HT1080 (cell line): ENCODE results near the gene TRIM69. TPM values are rescaled to one million over a fixed set of nuclear protein-coding genes. Genes with fewer than 3 reads are reported as not detected.
"Not testable (repeated sequence)": the region's sequence is repeated elsewhere in the genome, so short reads cannot be mapped to it uniquely, and the experiment has no call there.

ENCODE experiments used
- DNase-seq: peaks from one replicate; pipeline ENCODE4 v3.0.0-alpha.2; 2015; ENCODE audit warnings: low read depth
- total RNA-seq: library from RNA; depleted of rRNA; stranded (reverse); fragments of >200 nt; shearing (Covaris generic); gene quantifications from 2 replicates; pipeline ENCODE4 v1.2.3, GENCODE V29; 2014

The TRIM69 gene
- total RNA-seq, 1 experiment from 2014 or later = 7.1 TPM

DNA sequence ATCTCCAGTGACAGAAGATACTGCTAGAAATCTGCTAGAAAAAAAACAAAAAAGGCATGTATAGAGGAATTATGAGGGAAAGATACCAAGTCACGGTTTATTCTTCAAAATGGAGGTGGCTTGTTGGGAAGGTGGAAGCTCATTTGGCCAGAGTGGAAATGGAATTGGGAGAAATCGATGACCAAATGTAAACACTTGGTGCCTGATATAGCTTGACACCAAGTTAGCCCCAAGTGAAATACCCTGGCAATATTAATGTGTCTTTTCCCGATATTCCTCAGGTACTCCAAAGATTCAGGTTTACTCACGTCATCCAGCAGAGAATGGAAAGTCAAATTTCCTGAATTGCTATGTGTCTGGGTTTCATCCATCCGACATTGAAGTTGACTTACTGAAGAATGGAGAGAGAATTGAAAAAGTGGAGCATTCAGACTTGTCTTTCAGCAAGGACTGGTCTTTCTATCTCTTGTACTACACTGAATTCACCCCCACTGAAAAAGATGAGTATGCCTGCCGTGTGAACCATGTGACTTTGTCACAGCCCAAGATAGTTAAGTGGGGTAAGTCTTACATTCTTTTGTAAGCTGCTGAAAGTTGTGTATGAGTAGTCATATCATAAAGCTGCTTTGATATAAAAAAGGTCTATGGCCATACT is 21.1 kb upstream of the TRIM69 start:
- no peak for DNase-seq

- no peak for DNase-seq
These were observed 20.5 kb upstream of the TRIM69 start for GRCh38 chr15:44715797-44716334.

DNA sequence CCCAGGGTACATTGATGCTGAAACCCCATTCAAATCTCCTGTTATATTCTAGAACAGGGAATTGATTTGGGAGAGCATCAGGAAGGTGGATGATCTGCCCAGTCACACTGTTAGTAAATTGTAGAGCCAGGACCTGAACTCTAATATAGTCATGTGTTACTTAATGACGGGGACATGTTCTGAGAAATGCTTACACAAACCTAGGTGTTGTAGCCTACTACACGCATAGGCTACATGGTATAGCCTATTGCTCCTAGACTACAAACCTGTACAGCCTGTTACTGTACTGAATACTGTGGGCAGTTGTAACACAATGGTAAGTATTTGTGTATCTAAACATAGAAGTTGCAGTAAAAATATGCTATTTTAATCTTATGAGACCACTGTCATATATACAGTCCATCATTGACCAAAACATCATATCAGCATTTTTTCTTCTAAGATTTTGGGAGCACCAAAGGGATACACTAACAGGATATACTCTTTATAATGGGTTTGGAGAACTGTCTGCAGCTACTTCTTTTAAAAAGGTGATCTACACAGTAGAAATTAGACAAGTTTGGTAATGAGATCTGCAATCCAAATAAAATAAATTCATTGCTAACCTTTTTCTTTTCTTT is 19.2 kb upstream of the TRIM69 start:
- no peak for DNase-seq

DNA sequence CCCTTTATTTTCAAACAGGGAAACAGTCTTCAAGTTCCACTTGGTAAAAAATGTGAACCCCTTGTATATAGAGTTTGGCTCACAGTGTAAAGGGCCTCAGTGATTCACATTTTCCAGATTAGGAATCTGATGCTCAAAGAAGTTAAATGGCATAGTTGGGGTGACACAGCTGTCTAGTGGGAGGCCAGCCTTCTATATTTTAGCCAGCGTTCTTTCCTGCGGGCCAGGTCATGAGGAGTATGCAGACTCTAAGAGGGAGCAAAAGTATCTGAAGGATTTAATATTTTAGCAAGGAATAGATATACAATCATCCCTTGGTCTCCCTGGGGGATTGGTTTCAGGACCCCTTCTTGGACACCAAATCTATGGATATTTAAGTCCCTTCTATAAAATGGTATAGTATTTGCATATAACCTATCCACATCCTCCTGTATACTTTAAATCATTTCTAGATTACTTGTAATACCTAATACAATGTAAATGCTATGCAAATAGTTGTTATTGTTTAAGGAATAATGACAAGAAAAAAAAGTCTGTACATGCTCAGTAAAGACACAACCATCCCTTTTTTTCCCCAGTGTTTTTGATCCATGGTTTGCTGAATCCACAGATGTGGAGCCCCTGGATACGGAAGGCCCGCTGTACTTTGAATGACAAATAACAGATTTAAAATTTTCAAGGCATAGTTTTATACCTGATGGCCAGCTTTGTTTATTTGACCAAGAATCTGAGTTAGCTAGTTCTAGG is 18.0 kb upstream of the TRIM69 start:
- no peak for DNase-seq

DNA sequence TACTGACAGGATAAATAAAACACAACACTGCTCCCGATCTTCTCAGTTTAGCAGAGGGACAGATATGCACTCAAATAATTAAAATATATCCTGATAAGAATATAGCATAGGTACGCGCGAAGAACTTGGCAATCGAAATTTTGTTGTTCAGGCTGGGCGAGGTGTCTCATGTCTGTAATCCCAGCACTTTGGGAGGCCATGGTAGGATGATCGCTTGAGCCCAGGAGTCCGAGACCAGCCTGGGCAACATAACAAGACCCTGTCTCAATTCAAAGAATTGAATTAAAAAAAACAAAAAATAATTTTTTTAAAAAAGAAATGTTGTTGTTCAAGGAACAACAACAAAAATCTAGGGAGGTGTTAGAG is 17.4 kb upstream of the TRIM69 start:
- no peak for DNase-seq

- peak; percentile 8 for DNase-seq
These were observed 16.9 kb upstream of the TRIM69 start for GRCh38 chr15:44719293-44719999.

DNA sequence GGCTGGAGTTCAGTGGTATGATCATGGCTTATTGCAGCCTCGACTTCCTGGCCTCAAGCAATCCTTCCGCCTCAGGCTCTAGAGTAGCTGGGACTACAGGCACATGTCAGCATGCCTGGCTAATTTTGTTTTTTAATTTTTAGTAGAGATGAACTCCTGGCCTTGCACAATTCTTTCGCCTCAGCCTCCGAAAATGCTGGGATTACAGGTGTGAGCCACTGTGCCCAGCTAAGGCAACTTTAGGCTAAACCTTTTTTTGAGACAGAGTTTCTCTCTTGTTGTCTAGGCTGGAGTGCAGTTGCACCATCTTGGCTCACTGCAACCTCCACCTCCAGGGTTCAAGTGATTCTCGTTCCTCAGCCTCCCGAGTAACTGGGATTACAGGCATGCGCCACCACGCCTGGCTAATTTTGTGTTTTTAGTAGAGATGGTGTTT is 16.3 kb upstream of the TRIM69 start:
- DNase-seq = not testable (repeated sequence)

DNA sequence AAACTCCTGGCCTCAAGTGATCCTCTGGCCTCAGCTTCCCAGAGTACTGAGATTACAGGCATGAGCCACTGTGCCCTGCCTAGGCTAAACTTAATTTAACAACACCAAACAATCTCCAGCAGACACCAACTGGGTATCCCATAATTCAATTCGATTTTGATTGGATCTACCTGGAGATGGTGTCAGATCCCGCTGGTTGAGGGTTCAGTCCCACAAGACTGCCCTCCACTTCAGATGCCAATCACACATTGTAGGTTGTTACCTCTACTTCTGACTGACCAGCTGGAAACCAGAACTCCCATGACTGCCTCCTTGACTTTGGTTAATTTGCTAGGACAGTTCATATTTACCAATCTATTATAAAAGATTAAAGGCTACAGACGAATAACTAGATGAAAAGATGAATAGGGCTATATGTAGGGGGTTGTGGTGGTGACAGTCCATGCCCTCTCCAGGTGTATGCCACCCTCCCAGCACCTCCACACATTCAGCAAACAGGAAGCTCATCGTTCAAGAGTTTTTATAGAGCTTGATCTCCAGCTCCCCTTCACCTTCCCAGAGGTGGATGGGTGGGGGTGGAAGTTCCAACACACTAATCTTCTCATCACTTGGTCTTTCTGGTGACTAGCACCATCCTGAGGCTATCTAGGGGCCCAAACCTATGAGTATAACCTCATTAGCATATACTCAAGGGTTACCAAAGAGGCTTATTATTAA is 15.7 kb upstream of the TRIM69 start:
- no peak for DNase-seq

DNA sequence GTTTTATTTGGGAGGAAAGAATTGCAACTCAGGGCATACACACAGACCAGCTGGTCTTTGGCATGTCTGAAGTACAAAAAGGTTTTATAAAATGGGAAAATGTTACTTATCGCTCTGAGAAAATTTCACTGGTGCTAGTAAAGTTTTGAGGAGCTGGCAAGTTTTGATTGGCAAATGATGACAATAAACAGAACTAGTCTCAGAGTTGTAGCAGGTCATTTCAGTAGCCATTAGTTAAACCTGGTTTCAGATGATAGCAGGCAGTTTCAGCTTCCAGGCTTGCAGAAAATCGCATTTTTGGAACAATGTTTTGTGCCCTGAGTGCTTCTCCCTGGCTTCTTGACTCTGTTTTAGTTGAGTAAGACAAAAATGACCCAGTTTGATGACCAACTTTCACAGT is 14.3 kb upstream of the TRIM69 start:
- DNase-seq = no peak

DNA sequence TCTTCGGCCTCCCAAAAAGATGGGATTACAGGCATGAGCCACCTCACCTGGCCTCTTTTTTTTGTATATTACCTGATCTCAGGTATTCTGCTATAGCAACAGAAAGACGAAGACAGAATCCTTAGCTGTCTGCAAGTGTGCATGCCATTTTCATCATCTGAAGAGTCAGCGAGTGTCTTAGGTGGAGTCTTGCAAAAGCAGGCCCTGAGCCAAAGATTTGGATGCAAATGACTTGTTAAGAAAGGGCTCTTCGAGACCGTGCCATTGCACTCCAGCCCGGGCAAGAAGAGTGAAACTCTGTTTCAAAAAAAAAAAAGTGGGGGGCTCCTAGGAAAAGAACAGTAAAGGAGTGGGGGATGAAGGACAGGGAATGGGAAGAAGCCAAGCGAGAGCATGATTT is 10.2 kb upstream of the TRIM69 start:
- DNase-seq = no peak

GRCh38 chr15:44726568-44727484 is 9.5 kb upstream of the TRIM69 start:
- DNase-seq = peak; percentile 96

DNA sequence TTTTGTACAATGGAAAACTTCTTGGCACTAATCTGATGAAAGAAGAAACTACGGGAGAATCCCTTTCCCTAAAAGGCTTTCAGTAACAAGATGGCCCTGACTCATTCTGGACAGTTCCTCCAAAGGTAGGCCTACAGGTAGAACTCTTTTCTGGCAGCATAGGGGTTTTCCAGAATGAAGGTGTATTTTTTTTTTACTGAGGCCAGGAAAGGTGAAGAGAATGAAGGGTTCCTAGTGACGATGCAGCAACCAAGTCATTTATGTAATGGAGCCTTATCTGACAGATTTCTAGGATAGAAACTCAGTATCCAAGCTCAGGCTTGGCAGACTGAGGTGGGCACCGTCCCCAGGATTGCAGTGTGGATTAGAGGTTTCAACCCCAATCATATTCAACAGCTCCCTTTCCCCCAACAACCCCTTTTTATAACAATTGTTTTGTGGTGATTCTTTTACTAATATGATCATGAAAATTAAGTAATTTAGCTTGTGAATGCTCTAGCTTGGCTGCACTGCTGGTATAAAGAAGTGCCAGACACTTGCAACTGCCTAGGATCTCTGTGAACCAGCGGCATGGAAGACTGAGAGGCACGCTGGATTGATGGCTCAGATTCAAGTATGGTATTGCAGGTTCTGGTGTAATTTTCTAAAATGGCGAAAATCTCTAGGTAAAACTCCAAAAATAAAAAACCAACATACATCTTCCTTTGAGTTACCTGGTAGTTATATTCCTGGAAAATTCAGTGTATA is 8.7 kb upstream of the TRIM69 start:
- DNase-seq = no peak

GRCh38 chr15:44728232-44728575 is 8.1 kb upstream of the TRIM69 start:
- DNase-seq = not testable (repeated sequence)

- peak; percentile 99 for DNase-seq
These were observed 7.5 kb upstream of the TRIM69 start for GRCh38 chr15:44728576-44729407.

- DNase-seq = no peak
These were observed 6.8 kb upstream of the TRIM69 start for GRCh38 chr15:44729408-44730127.

DNA sequence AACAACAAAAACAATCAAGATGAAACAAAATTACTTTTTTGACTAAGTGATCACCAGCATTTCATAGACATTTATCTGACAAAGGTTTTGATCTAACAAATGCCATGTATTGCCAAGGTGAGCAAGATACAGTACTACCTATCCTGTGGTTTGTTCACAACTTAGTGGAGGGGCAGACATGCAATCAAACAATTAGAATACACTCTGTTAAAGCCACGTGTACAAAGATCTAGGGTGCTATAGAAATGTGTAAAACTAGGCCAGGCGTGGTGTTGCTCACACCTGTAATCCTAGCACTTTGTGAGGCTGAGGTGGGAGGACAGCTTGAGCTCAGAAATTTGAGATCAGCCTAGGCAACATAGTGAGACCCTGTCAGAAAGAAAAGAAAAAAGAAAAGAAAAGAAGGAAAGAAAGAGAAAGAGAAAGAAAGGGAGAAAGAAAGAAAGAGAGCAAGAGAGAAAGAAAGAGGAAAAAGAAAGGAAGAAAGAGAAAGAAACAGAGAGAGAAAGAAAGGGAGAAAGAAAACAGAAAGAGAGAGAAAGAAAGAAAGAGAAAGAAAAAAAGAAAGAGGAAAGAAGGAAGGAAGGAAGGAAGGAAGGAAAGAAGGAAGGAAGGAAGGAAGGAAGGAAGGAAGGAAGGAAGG is 1.4 kb upstream of the TRIM69 start:
- no peak for DNase-seq

GRCh38 chr15:44735482-44736180 is 697 bp upstream of the TRIM69 start:
- no peak for DNase-seq
